ENCODE results near the gene APLN. TPM values are rescaled to one million over a fixed set of nuclear protein-coding genes. Genes with fewer than 3 reads are reported as not detected.

Gene APLN
- total and polyA plus RNA-seq, 3 experiments from 2014 or later = 0.11 TPM; not detected in 1

GRCh38 chrX:129679901-129680300 lies 25.1 kb upstream of the APLN start:
- CTCF ChIA-PET = interaction anchor here (0.6 kb wide), 2 partner anchors 42 to 47 kb away, joined by 3 read pairs; no protein-coding TSS in a partner anchor
- Mint-ChIP-seq H3K4me3 (no peak overlapping the region), H3K4me1 (peaks cover 5 to 18% (median 8%) of the 10 kb centered on the region in 3 donors), H3K27ac (no peak overlapping the region), H3K36me3 (no peaks in the 10 kb centered on the region), H3K9me3 (no peaks in the 10 kb centered on the region), H3K27me3 (peaks cover 0 to 8% of the 10 kb centered on the region in 2 donors)
- H3K27me3 ChIP-seq (ENCODE audit: insufficient read depth, low read length, poor library complexity, severe bottlenecking) = no peaks in the 10 kb centered on the region
- no peak for DNase-seq
- H3K4me1 ChIP-seq (ENCODE audit: insufficient read depth, low read length) = peaks cover 13% of the 10 kb centered on the region
- no peak overlapping the region for H3K27ac ChIP-seq (ENCODE audit: low read depth, low read length)
- H3K36me3 ChIP-seq (ENCODE audit: insufficient read depth, low read length) = no peaks in the 10 kb centered on the region
- H3K9me3 ChIP-seq (ENCODE audit: low read length) = no peaks in the 10 kb centered on the region
- POLR2A ChIA-PET = no interaction called here
- no peak overlapping the region for H3K4me3 ChIP-seq (ENCODE audit: low read length)

GRCh38 chrX:129678614-129679195 lies 23.9 kb upstream of the APLN start:
- peak in 4 of 5 donors; percentile 1 to 47 (median 15) for DNase-seq
- Histone ChIP-seq H3K4me3 (ENCODE audit: low read length) (peak overlapping the region; percentile 47), H3K36me3 (ENCODE audit: insufficient read depth, low read length) (no peaks in the 10 kb centered on the region), H3K4me1 (ENCODE audit: insufficient read depth, low read length) (peaks cover 13% of the 10 kb centered on the region), H3K27ac (ENCODE audit: low read depth, low read length) (no peak overlapping the region), H3K27me3 (ENCODE audit: insufficient read depth, low read length, poor library complexity, severe bottlenecking) (no peaks in the 10 kb centered on the region), H3K9me3 (ENCODE audit: low read length) (no peaks in the 10 kb centered on the region)
- Mint-ChIP-seq H3K27me3 (peaks cover 0 to 11% of the 10 kb centered on the region in 2 donors), H3K4me3 (peak overlapping the region; percentile 64 to 88 (median 78)), H3K36me3 (no peaks in the 10 kb centered on the region), H3K27ac (peak overlapping the region; percentile 48 to 87 (median 80)), H3K4me1 (peaks cover 5 to 18% (median 8%) of the 10 kb centered on the region in 3 donors), H3K9me3 (no peaks in the 10 kb centered on the region)
- CTCF ChIA-PET = interaction anchor here (0.7 to 2.1 kb wide), 9 partner anchors 17 to 294 kb away, joined by 3 to 7 read pairs (median 3); no protein-coding TSS in a partner anchor
- POLR2A ChIA-PET = interaction anchor here (0.6 to 1.5 kb wide), 4 partner anchors 122 to 589 kb away, joined by 3 read pairs; partner anchors contain the start of gene ZDHHC9

GRCh38 chrX:129667412-129667811 lies 12.7 kb upstream of the APLN start:
- no peaks in the 10 kb centered on the region for H3K27me3 ChIP-seq (ENCODE audit: insufficient read depth, low read length, poor library complexity, severe bottlenecking)
- no peak overlapping the region for H3K4me3 Mint-ChIP-seq
- ChIA-PET CTCF (no interaction called here), POLR2A (no interaction called here)
- no peaks in the 10 kb centered on the region for H3K4me1 Mint-ChIP-seq
- no peak for DNase-seq
- no peaks in the 10 kb centered on the region for H3K4me1 ChIP-seq (ENCODE audit: insufficient read depth, low read length)
- H3K4me3 ChIP-seq (ENCODE audit: low read length) = no peak overlapping the region
- H3K27ac ChIP-seq (ENCODE audit: low read depth, low read length) = no peak overlapping the region
- H3K9me3 Mint-ChIP-seq = peaks cover 0 to 5% (median 4%) of the 10 kb centered on the region in 5 donors
- no peaks in the 10 kb centered on the region for H3K9me3 ChIP-seq (ENCODE audit: low read length)
- no peak overlapping the region for H3K27ac Mint-ChIP-seq
- peaks cover 10% of the 10 kb centered on the region in 2 donors for H3K27me3 Mint-ChIP-seq
- peaks cover 0 to 4% (median 0%) of the 10 kb centered on the region in 3 donors for H3K36me3 Mint-ChIP-seq
- H3K36me3 ChIP-seq (ENCODE audit: insufficient read depth, low read length) = no peaks in the 10 kb centered on the region

GRCh38 chrX:129665916-129666644 lies 11.3 kb upstream of the APLN start:
- H3K9me3 ChIP-seq (ENCODE audit: low read length) = no peaks in the 10 kb centered on the region
- no peak overlapping the region for H3K4me3 ChIP-seq (ENCODE audit: low read length)
- Mint-ChIP-seq H3K27me3 (peaks cover 10 to 11% of the 10 kb centered on the region in 2 donors), H3K4me1 (no peaks in the 10 kb centered on the region), H3K9me3 (peaks cover 0 to 5% (median 4%) of the 10 kb centered on the region in 5 donors), H3K4me3 (no peak overlapping the region), H3K27ac (no peak overlapping the region), H3K36me3 (peaks cover 0 to 4% (median 0%) of the 10 kb centered on the region in 3 donors)
- CTCF ChIA-PET = no interaction called here
- no peak overlapping the region for H3K27ac ChIP-seq (ENCODE audit: low read depth, low read length)
- DNase-seq = no peak
- H3K36me3 ChIP-seq (ENCODE audit: insufficient read depth, low read length) = no peaks in the 10 kb centered on the region
- POLR2A ChIA-PET = no interaction called here
- H3K27me3 ChIP-seq (ENCODE audit: insufficient read depth, low read length, poor library complexity, severe bottlenecking) = no peaks in the 10 kb centered on the region
- H3K4me1 ChIP-seq (ENCODE audit: insufficient read depth, low read length) = no peaks in the 10 kb centered on the region

- H3K36me3 Mint-ChIP-seq = peaks cover 0 to 4% (median 0%) of the 10 kb centered on the region in 3 donors
Measured at GRCh38 chrX:129663171-129663570, 8.4 kb upstream of the APLN start.

GRCh38 chrX:129661369-129661768 lies 6.6 kb upstream of the APLN start:
- no peak overlapping the region for H3K27ac Mint-ChIP-seq
- ChIA-PET POLR2A (no interaction called here), CTCF (interaction anchor here (0.8 to 1.2 kb wide), 2 partner anchors 10 to 162 kb away, joined by 3 read pairs; no protein-coding TSS in a partner anchor)
- H3K27ac ChIP-seq (ENCODE audit: low read depth, low read length) = no peak overlapping the region
- H3K36me3 Mint-ChIP-seq = no peaks in the 10 kb centered on the region
- H3K9me3 ChIP-seq (ENCODE audit: low read length) = no peaks in the 10 kb centered on the region
- peaks cover 8 to 11% of the 10 kb centered on the region in 2 donors for H3K27me3 Mint-ChIP-seq
- H3K9me3 Mint-ChIP-seq = no peaks in the 10 kb centered on the region
- H3K4me3 ChIP-seq (ENCODE audit: low read length) = no peak overlapping the region
- no peaks in the 10 kb centered on the region for H3K4me1 ChIP-seq (ENCODE audit: insufficient read depth, low read length)
- no peaks in the 10 kb centered on the region for H3K36me3 ChIP-seq (ENCODE audit: insufficient read depth, low read length)
- no peaks in the 10 kb centered on the region for H3K27me3 ChIP-seq (ENCODE audit: insufficient read depth, low read length, poor library complexity, severe bottlenecking)
- no peak for DNase-seq
- no peaks in the 10 kb centered on the region for H3K4me1 Mint-ChIP-seq
- no peak overlapping the region for H3K4me3 Mint-ChIP-seq

More at GRCh38 chrX:129663171-129663570, 8.4 kb upstream of the APLN start:
- no peak for DNase-seq
- Histone ChIP-seq H3K4me1 (ENCODE audit: insufficient read depth, low read length) (no peaks in the 10 kb centered on the region), H3K27me3 (ENCODE audit: insufficient read depth, low read length, poor library complexity, severe bottlenecking) (no peaks in the 10 kb centered on the region), H3K9me3 (ENCODE audit: low read length) (no peaks in the 10 kb centered on the region), H3K36me3 (ENCODE audit: insufficient read depth, low read length) (no peaks in the 10 kb centered on the region), H3K27ac (ENCODE audit: low read depth, low read length) (no peak overlapping the region), H3K4me3 (ENCODE audit: low read length) (no peak overlapping the region)
- H3K27ac Mint-ChIP-seq = no peak overlapping the region
- H3K9me3 Mint-ChIP-seq = peaks cover 0 to 4% (median 3%) of the 10 kb centered on the region in 5 donors
- no peaks in the 10 kb centered on the region for H3K4me1 Mint-ChIP-seq
- H3K4me3 Mint-ChIP-seq = no peak overlapping the region
- CTCF ChIA-PET = no interaction called here
- H3K27me3 Mint-ChIP-seq = peaks cover 10 to 11% of the 10 kb centered on the region in 2 donors
- POLR2A ChIA-PET = no interaction called here

GRCh38 chrX:129659861-129660260 lies 5.1 kb upstream of the APLN start:
- Mint-ChIP-seq H3K4me3 (no peak overlapping the region), H3K4me1 (peaks cover 3 to 5% (median 5%) of the 10 kb centered on the region in 3 donors), H3K27me3 (peaks cover 10 to 16% of the 10 kb centered on the region in 2 donors), H3K27ac (no peak overlapping the region), H3K36me3 (no peaks in the 10 kb centered on the region), H3K9me3 (no peaks in the 10 kb centered on the region)
- H3K27ac ChIP-seq (ENCODE audit: low read depth, low read length) = no peak overlapping the region
- no peak overlapping the region for H3K4me3 ChIP-seq (ENCODE audit: low read length)
- ChIA-PET CTCF (no interaction called here), POLR2A (no interaction called here)
- H3K4me1 ChIP-seq (ENCODE audit: insufficient read depth, low read length) = peaks cover 5% of the 10 kb centered on the region
- no peak for DNase-seq
- no peaks in the 10 kb centered on the region for H3K27me3 ChIP-seq (ENCODE audit: insufficient read depth, low read length, poor library complexity, severe bottlenecking)
- H3K36me3 ChIP-seq (ENCODE audit: insufficient read depth, low read length) = no peaks in the 10 kb centered on the region
- no peaks in the 10 kb centered on the region for H3K9me3 ChIP-seq (ENCODE audit: low read length)

GRCh38 chrX:129659141-129659540 lies 4.4 kb upstream of the APLN start:
- Histone ChIP-seq H3K27me3 (ENCODE audit: insufficient read depth, low read length, poor library complexity, severe bottlenecking) (no peaks in the 10 kb centered on the region), H3K4me3 (ENCODE audit: low read length) (no peak overlapping the region), H3K36me3 (ENCODE audit: insufficient read depth, low read length) (no peaks in the 10 kb centered on the region), H3K9me3 (ENCODE audit: low read length) (no peaks in the 10 kb centered on the region), H3K27ac (ENCODE audit: low read depth, low read length) (no peak overlapping the region), H3K4me1 (ENCODE audit: insufficient read depth, low read length) (peaks cover 5% of the 10 kb centered on the region)
- no peak overlapping the region for H3K27ac Mint-ChIP-seq
- H3K4me3 Mint-ChIP-seq = no peak overlapping the region
- H3K36me3 Mint-ChIP-seq = no peaks in the 10 kb centered on the region
- no peaks in the 10 kb centered on the region for H3K9me3 Mint-ChIP-seq
- peaks cover 10 to 16% of the 10 kb centered on the region in 2 donors for H3K27me3 Mint-ChIP-seq
- H3K4me1 Mint-ChIP-seq = peaks cover 3 to 5% (median 5%) of the 10 kb centered on the region in 3 donors
- ChIA-PET POLR2A (no interaction called here), CTCF (no interaction called here)
- no peak for DNase-seq
